K562 (cell line): ENCODE data around the gene ADM2. TPM values are rescaled to one million over a fixed set of nuclear protein-coding genes. Genes with fewer than 3 reads are reported as not detected.

Source experiments
- ATF1 ChIP-seq, 2 experiments: fragments of 450-650 bp in 1 of 2; IDR thresholded peaks; 2 replicates each; pipeline ENCODE4 v1.6.1; 2016; ENCODE audit warnings: missing compliant biosample characterization in 1 of 2, missing genetic modification characterization in 1 of 2
- FOXJ3 ChIP-seq: sonication (generic); formaldehyde crosslinking; IDR thresholded peaks from 2 replicates; pipeline ENCODE4 v1.4.0; 2020; ENCODE audit warnings: mild to moderate bottlenecking, missing genetic modification reagents
- GATAD2A ChIP-seq: fragments of 450-650 bp; IDR thresholded peaks from 2 replicates; pipeline ENCODE4 v1.6.1; 2017
- LEF1 ChIP-seq: fragments of 450-650 bp; IDR thresholded peaks from 2 replicates; pipeline ENCODE4 v1.6.1; 2016; ENCODE audit warnings: mild to moderate bottlenecking
- MYC ChIP-seq, 2 experiments: fragments of 250-450 bp in 1 of 2; sonication (Bioruptor Pico) in 1 of 2; IDR thresholded peaks; 2 replicates each; pipeline versions ENCODE4 v1.5.1 to v1.6.1; 2012 to 2021; ENCODE audit warnings: low read depth in 2 of 2, borderline replicate concordance in 1 of 2, improper control_type of control experiment in 1 of 2, low read length in 1 of 2, mild to moderate bottlenecking in 1 of 2, moderate library complexity in 1 of 2
- NFXL1 ChIP-seq: fragments of 450-650 bp; formaldehyde crosslinking; IDR thresholded peaks from 2 replicates; pipeline ENCODE4 v1.4.0; 2021; ENCODE audit warnings: mild to moderate bottlenecking
- RBM22 ChIP-seq: fragments of 200-400 bp; formaldehyde crosslinking; IDR thresholded peaks from 2 replicates; pipeline ENCODE4 v1.6.1; 2018; ENCODE audit warnings: low read length, low read depth; ENCODE audit not compliant: poor library complexity, severe bottlenecking
- SNRNP70 ChIP-seq: fragments of 200-400 bp; formaldehyde crosslinking; optimal IDR thresholded peaks from 2 replicates; pipeline ENCODE3; 2017; ENCODE audit warnings: low read depth, low read length
- TARDBP ChIP-seq: fragments of 450-650 bp; IDR thresholded peaks from 2 replicates; pipeline ENCODE4 v1.6.1; 2016
- ZBED1 ChIP-seq: IDR thresholded peaks from 2 replicates; pipeline ENCODE4 v1.6.1; 2014
- ZNF197 ChIP-seq: fragments of 200-800 bp; sonication (Bioruptor generic); IDR thresholded peaks from 2 replicates; pipeline ENCODE4 v1.6.1; 2016; ENCODE audit warnings: low read depth, missing genetic modification characterization, missing compliant biosample characterization
- ZNF707 ChIP-seq: fragments of 250-450 bp; sonication (Bioruptor Pico); conservative IDR thresholded peaks from 2 replicates; pipeline ENCODE4 v1.8.0; 2022; ENCODE audit warnings: inconsistent platforms, mild to moderate bottlenecking, moderate library complexity
- polyA plus RNA-seq, 8 experiments: library from polyadenylated mRNA; depleted of rRNA in 4 of 8; stranded (reverse) in 5 of 8; unstranded in 3 of 8; fragments of >200 nt; fragmentation: Nextera tagmentation in 2 of 8; fragmentation: Illumina TruSeq in 1 of 8; extraction: Ambion mirVana in 2 of 8; extraction: Trizol in 1 of 8; gene quantifications; 2 replicates each; pipeline versions ENCODE4 v1.2.1 to v1.2.3, GENCODE V29; 2011 to 2014; ENCODE audit warnings: inconsistent platforms in 1 of 8, missing spikeins in 1 of 8
- total RNA-seq, 7 experiments: library from RNA; depleted of rRNA in 6 of 7; stranded (reverse); fragments of >200 nt in 6 of 7; fragmentation: Illumina TruSeq in 2 of 7; extraction: Trizol in 2 of 7; gene quantifications; 2 replicates each; pipeline versions ENCODE4 v1.2.1 to v1.2.3, GENCODE V29; 2011 to 2021; ENCODE audit warnings: low replicate concordance in 1 of 7
- TF ChIP-seq, protein P1 (sequence below), 2 experiments: fragments of 200-800 bp in 1 of 2; sonication (Bioruptor generic) in 1 of 2; sonication (generic) in 1 of 2; formaldehyde crosslinking in 1 of 2; IDR thresholded peaks in 1 of 2; conservative IDR thresholded peaks in 1 of 2; 2 replicates each; pipeline versions ENCODE4 v1.5.0 to v1.6.1; 2016 to 2020; ENCODE audit warnings: missing compliant biosample characterization in 1 of 2, missing genetic modification characterization in 1 of 2, missing genetic modification reagents in 1 of 2
- TF ChIP-seq, protein P2 (sequence below), 2 experiments: IDR thresholded peaks in 1 of 2; conservative IDR thresholded peaks in 1 of 2; 2 replicates each; pipeline ENCODE4 v1.6.1; 2016; ENCODE audit warnings: low read depth in 2 of 2, mild to moderate bottlenecking in 1 of 2, missing compliant biosample characterization in 1 of 2, missing genetic modification characterization in 1 of 2, moderate library complexity in 1 of 2
- TF ChIP-seq, protein P3 (sequence below): sonication (generic); formaldehyde crosslinking; IDR thresholded peaks from 2 replicates; pipeline ENCODE4 v1.8.0; 2022; ENCODE audit warnings: mild to moderate bottlenecking, missing genetic modification reagents, borderline replicate concordance
- TF ChIP-seq, protein P4 (sequence below): fragments of 250-450 bp; sonication (Bioruptor Pico); IDR thresholded peaks from 2 replicates; pipeline ENCODE4 v1.8.0; 2022; ENCODE audit warnings: inconsistent platforms
- TF ChIP-seq, protein P5 (sequence below): fragments of 450-650 bp; formaldehyde crosslinking; IDR thresholded peaks from 2 replicates; pipeline ENCODE4 v1.4.0; 2020; ENCODE audit warnings: mild to moderate bottlenecking

Gene ADM2
- total and polyA plus RNA-seq, 9 of the 15 experiments (the other 6 are each of a cell fraction or from before 2014, with no cell fraction given) = 0.11 to 5.1 (median 0.38) TPM

DNA sequence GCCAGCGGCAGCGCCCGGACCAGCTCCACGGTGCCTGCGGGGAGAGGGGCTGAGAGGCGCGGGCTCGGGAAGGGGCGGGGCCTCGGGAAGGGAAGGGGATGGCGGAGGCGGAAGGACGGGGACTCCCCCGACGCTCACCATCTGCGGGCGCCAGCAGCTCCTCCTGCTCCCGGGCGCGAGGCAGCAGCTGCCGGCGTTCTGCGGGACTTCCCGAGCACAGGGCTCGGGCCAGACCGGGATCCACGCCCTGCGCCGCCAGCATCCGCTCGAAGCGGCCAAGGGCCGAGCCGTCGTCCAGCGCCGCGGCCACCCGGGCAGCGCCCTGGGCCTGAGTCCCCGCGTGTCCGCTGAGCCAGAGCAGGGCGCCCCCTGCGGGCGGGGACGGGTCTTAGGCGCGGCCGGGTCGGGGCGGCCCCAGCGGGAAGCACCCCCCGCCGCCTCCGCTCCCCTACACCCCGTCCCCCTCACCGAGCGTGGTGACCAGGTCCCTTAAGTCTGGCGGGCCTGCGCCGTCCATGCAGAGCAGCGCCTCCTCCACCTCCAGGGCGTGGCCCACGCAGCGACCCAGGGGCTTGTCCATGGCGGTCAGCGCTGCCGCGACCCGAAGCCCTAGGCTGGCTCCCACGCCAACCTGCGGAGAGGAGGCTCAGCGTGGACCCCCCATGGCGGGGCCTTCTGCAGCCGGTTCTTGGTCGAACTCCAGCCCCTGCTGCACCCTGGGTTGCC, 44.9 kb downstream of the ADM2 start (continued):
- TF ChIP-seq RBM22 (peak; percentile 67), ZNF197 (CRISPR knock-in tag) (no peak), NFXL1 (no peak), FOXJ3 (CRISPR knock-in tag) (no peak), GATAD2A (no peak), ZBED1 (no peak), LEF1 (no peak), SNRNP70 (no peak), MYC (IDR thresholded peaks at IDR 0.05; ENCODE audit: low read depth, low read length) (peak; percentile 83), MYC (CRISPR knock-in tag; IDR thresholded peaks at IDR 0.05; ENCODE audit: borderline replicate concordance, low read depth) (no peak; the same call in 1 of the 2 replicates), ZNF707 (no peak), ATF1 (CRISPR knock-in tag; IDR thresholded peaks at IDR 0.05) (no peak), ATF1 (tag; IDR thresholded peaks at IDR 0.05) (0 out of 2 replicates have a peak, but pooled peaks have one; percentile 17), TARDBP (peak; percentile 58; the same call in 1 of the 2 replicates)
- TF ChIP-seq, protein P1, sequence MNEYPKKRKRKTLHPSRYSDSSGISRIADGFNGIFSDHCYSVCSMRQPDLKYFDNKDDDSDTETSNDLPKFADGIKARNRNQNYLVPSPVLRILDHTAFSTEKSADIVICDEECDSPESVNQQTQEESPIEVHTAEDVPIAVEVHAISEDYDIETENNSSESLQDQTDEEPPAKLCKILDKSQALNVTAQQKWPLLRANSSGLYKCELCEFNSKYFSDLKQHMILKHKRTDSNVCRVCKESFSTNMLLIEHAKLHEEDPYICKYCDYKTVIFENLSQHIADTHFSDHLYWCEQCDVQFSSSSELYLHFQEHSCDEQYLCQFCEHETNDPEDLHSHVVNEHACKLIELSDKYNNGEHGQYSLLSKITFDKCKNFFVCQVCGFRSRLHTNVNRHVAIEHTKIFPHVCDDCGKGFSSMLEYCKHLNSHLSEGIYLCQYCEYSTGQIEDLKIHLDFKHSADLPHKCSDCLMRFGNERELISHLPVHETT (CRISPR knock-in tag; conservative IDR thresholded peaks at IDR 0.05 in 1 of 2, IDR thresholded peaks at IDR 0.05 in 1 of 2) = 0 out of 4 replicates have a peak, but pooled peaks of 1 of the 2 experiments have one; percentile 24
- TF ChIP-seq, protein P2, sequence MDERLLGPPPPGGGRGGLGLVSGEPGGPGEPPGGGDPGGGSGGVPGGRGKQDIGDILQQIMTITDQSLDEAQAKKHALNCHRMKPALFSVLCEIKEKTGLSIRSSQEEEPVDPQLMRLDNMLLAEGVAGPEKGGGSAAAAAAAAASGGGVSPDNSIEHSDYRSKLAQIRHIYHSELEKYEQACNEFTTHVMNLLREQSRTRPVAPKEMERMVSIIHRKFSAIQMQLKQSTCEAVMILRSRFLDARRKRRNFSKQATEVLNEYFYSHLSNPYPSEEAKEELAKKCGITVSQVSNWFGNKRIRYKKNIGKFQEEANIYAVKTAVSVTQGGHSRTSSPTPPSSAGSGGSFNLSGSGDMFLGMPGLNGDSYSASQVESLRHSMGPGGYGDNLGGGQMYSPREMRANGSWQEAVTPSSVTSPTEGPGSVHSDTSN (CRISPR knock-in tag; IDR thresholded peaks at IDR 0.05; ENCODE audit: low read depth) = no peak
- TF ChIP-seq, protein P2 (tag; conservative IDR thresholded peaks at IDR 0.05; ENCODE audit: low read depth) = no peak
- TF ChIP-seq, protein P3, sequence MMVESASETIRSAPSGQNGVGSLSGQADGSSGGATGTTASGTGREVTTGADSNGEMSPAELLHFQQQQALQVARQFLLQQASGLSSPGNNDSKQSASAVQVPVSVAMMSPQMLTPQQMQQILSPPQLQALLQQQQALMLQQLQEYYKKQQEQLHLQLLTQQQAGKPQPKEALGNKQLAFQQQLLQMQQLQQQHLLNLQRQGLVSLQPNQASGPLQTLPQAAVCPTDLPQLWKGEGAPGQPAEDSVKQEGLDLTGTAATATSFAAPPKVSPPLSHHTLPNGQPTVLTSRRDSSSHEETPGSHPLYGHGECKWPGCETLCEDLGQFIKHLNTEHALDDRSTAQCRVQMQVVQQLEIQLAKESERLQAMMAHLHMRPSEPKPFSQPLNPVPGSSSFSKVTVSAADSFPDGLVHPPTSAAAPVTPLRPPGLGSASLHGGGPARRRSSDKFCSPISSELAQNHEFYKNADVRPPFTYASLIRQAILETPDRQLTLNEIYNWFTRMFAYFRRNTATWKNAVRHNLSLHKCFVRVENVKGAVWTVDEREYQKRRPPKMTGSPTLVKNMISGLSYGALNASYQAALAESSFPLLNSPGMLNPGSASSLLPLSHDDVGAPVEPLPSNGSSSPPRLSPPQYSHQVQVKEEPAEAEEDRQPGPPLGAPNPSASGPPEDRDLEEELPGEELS (CRISPR knock-in tag) = no peak
- TF ChIP-seq, protein P4, sequence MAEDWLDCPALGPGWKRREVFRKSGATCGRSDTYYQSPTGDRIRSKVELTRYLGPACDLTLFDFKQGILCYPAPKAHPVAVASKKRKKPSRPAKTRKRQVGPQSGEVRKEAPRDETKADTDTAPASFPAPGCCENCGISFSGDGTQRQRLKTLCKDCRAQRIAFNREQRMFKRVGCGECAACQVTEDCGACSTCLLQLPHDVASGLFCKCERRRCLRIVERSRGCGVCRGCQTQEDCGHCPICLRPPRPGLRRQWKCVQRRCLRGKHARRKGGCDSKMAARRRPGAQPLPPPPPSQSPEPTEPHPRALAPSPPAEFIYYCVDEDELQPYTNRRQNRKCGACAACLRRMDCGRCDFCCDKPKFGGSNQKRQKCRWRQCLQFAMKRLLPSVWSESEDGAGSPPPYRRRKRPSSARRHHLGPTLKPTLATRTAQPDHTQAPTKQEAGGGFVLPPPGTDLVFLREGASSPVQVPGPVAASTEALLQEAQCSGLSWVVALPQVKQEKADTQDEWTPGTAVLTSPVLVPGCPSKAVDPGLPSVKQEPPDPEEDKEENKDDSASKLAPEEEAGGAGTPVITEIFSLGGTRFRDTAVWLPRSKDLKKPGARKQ (CRISPR knock-in tag) = no peak
- TF ChIP-seq, protein P5, sequence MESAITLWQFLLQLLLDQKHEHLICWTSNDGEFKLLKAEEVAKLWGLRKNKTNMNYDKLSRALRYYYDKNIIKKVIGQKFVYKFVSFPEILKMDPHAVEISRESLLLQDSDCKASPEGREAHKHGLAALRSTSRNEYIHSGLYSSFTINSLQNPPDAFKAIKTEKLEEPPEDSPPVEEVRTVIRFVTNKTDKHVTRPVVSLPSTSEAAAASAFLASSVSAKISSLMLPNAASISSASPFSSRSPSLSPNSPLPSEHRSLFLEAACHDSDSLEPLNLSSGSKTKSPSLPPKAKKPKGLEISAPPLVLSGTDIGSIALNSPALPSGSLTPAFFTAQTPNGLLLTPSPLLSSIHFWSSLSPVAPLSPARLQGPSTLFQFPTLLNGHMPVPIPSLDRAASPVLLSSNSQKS (CRISPR knock-in tag) = no peak
